H1 (cell line): ENCODE measurements around the gene FSTL4. TPM values are rescaled to one million over a fixed set of nuclear protein-coding genes. Genes with fewer than 3 reads are reported as not detected.
A peak's percentile ranks its signal among the peaks of the same experiment; 100 is the strongest.

ENCODE experiments used
- CTCF ChIA-PET: fragments of 300-600 bp; sonication (Branson Sonifier 250); formaldehyde crosslinking; loops from one replicate; lab custom pipeline; 2021; ENCODE audit not compliant: partially characterized antibody; lab: Charles Lee
- POLR2A ChIA-PET: fragments of 300-600 bp; sonication (Branson Sonifier 250); formaldehyde crosslinking; loops from one replicate; lab custom pipeline; 2021; ENCODE audit warnings: inconsistent platforms; ENCODE audit not compliant: partially characterized antibody; lab: Charles Lee
- DNase-seq, 2 experiments: peaks; one replicate each; pipeline versions ENCODE4 v3.0.0 to v3.0.0-alpha.2; 2010 to 2022; ENCODE audit warnings: low spot score in 2 of 2, low read depth in 1 of 2, mixed read lengths in 1 of 2
- FAIRE-seq: peaks from 2 replicates; lab custom pipeline; 2011; peaks lifted over from hg19 to GRCh38; lab: Jason Lieb, UNC
- H2AFZ ChIP-seq: 2 replicates; pipeline ENCODE4 v1.8.1; 2012; ENCODE audit warnings: low read length, inconsistent platforms
- H2AK5ac ChIP-seq: 2 replicates; pipeline ENCODE4 v1.6.1; 2013; ENCODE audit warnings: low read depth, low read length
- H2BK120ac ChIP-seq: replicated peaks from 2 replicates; pipeline ENCODE3; 2013; ENCODE audit warnings: low read depth, low read length, inconsistent platforms
- H2BK12ac ChIP-seq: 2 replicates; pipeline ENCODE4 v1.6.1; 2013; ENCODE audit warnings: low read depth, low read length
- H2BK15ac ChIP-seq: 2 replicates; pipeline ENCODE4 v1.6.1; 2013; ENCODE audit warnings: low read length
- H2BK20ac ChIP-seq: 2 replicates; pipeline ENCODE4 v1.6.1; 2013; ENCODE audit warnings: low read length
- H2BK5ac ChIP-seq: 2 replicates; pipeline ENCODE4 v1.6.1; 2013; ENCODE audit warnings: low read depth, low read length
- H3K14ac ChIP-seq: 2 replicates; pipeline ENCODE4 v1.6.1; 2013; ENCODE audit warnings: inconsistent platforms; ENCODE audit not compliant: insufficient read length
- H3K18ac ChIP-seq: 2 replicates; pipeline ENCODE4 v1.6.1; 2013; ENCODE audit warnings: low read length; ENCODE audit errors: extremely low read depth
- H3K23ac ChIP-seq: 2 replicates; pipeline ENCODE4 v1.6.1; 2013; ENCODE audit warnings: inconsistent platforms; ENCODE audit not compliant: insufficient read length
- H3K23me2 ChIP-seq: 2 replicates; pipeline ENCODE4 v1.6.1; 2013; ENCODE audit warnings: low read depth, low read length
- H3K27ac ChIP-seq: 2 replicates; pipeline ENCODE4 v1.6.1; 2011; ENCODE audit warnings: low read depth, low read length, inconsistent platforms
- H3K27me3 ChIP-seq, 4 experiments: replicated peaks in 1 of 4; 1 replicate in 1 of 4; 2 replicates in 3 of 4; pipeline versions ENCODE4 v1.6.1 to v1.8.1; 2011 to 2013; ENCODE audit warnings: low read length in 3 of 4, mild to moderate bottlenecking in 3 of 4, inconsistent platforms in 2 of 4, mixed read lengths in 2 of 4, moderate library complexity in 1 of 4; ENCODE audit not compliant: control insufficient read depth in 3 of 4, insufficient read depth in 3 of 4; ENCODE audit errors: extremely low read depth in 1 of 4
- H3K36me3 ChIP-seq, 4 experiments: 2 replicates each; pipeline versions ENCODE4 v1.6.1 to v1.8.1; 2011 to 2013; ENCODE audit warnings: mild to moderate bottlenecking in 4 of 4, low read length in 3 of 4, moderate library complexity in 2 of 4, control low read depth in 1 of 4, inconsistent platforms in 1 of 4; ENCODE audit not compliant: insufficient read depth in 4 of 4, control insufficient read depth in 2 of 4
- H3K4ac ChIP-seq: replicated peaks from 2 replicates; pipeline ENCODE3; 2013; ENCODE audit warnings: low read length, low read depth, mixed read lengths, inconsistent platforms; ENCODE audit not compliant: insufficient read length
- H3K4me1 ChIP-seq, 4 experiments: replicated peaks in 1 of 4; 1 replicate in 1 of 4; 2 replicates in 3 of 4; pipeline versions ENCODE4 v1.6.1 to v1.8.1; 2011 to 2013; ENCODE audit warnings: low read length in 3 of 4, inconsistent platforms in 2 of 4, mixed read lengths in 1 of 4; ENCODE audit not compliant: insufficient read depth in 4 of 4, control insufficient read depth in 3 of 4
- H3K4me2 ChIP-seq, 2 experiments: 2 replicates each; pipeline versions ENCODE4 v1.6.1 to v1.8.1; 2011 to 2013; ENCODE audit warnings: low read depth in 2 of 2, low read length in 2 of 2, control low read depth in 1 of 2, inconsistent platforms in 1 of 2, mild to moderate bottlenecking in 1 of 2; ENCODE audit not compliant: insufficient read depth in 1 of 2
- H3K4me3 ChIP-seq, 4 experiments: fragments of 200-600, 300-600 bp in 1 of 4; sonication (generic), shearing (Covaris generic), sonication (Bioruptor Twin) in 1 of 4; 2 replicates each; pipeline versions ENCODE4 v1.5.1 to v1.8.1; 2011 to 2016; ENCODE audit warnings: low read length in 4 of 4, low read depth in 3 of 4, control low read depth in 2 of 4, inconsistent platforms in 2 of 4, mild to moderate bottlenecking in 2 of 4, mixed read lengths in 1 of 4, moderate library complexity in 1 of 4; ENCODE audit not compliant: insufficient read depth in 2 of 4; ENCODE audit errors: extremely low read depth in 1 of 4
- H3K56ac ChIP-seq: replicated peaks from 2 replicates; pipeline ENCODE3; 2013; ENCODE audit warnings: low read depth, mild to moderate bottlenecking, mixed read lengths, low read length, inconsistent platforms; ENCODE audit not compliant: insufficient read length
- H3K79me1 ChIP-seq: 2 replicates; pipeline ENCODE4 v1.6.1; 2013; ENCODE audit warnings: low read depth, low read length, control low read depth
- H3K79me2 ChIP-seq, 2 experiments: 2 replicates each; pipeline versions ENCODE4 v1.6.1 to v1.8.1; 2012 to 2013; ENCODE audit warnings: low read length in 2 of 2, mild to moderate bottlenecking in 2 of 2, inconsistent platforms in 1 of 2; ENCODE audit not compliant: insufficient read depth in 2 of 2, control insufficient read depth in 1 of 2
- H3K9ac ChIP-seq, 4 experiments: replicated peaks in 1 of 4; 1 replicate in 1 of 4; 2 replicates in 3 of 4; pipeline versions ENCODE4 v1.6.1 to v1.8.1; 2011 to 2013; ENCODE audit warnings: low read depth in 3 of 4, low read length in 3 of 4, control low read depth in 2 of 4, mild to moderate bottlenecking in 2 of 4, moderate library complexity in 2 of 4, inconsistent platforms in 1 of 4; ENCODE audit errors: extremely low read depth in 1 of 4
- H3K9me3 ChIP-seq, 2 experiments: 2 replicates each; pipeline versions ENCODE4 v1.6.1 to v1.8.1; 2012 to 2013; ENCODE audit warnings: mild to moderate bottlenecking in 2 of 2, moderate library complexity in 2 of 2, control low read depth in 1 of 2, inconsistent platforms in 1 of 2, low read depth in 1 of 2, low read length in 1 of 2, mixed read lengths in 1 of 2; ENCODE audit not compliant: insufficient read depth in 2 of 2
- H4K20me1 ChIP-seq, 2 experiments: replicated peaks in 1 of 2; 2 replicates each; pipeline versions ENCODE3 to v1.8.1; 2011 to 2013; ENCODE audit warnings: inconsistent platforms in 2 of 2, low read length in 2 of 2, mild to moderate bottlenecking in 1 of 2; ENCODE audit not compliant: insufficient read depth in 2 of 2, control insufficient read depth in 1 of 2
- H4K5ac ChIP-seq: 2 replicates; pipeline ENCODE4 v1.6.1; 2013; ENCODE audit warnings: low read length, low read depth, mixed read lengths, inconsistent platforms; ENCODE audit not compliant: insufficient read length
- H4K8ac ChIP-seq: 2 replicates; pipeline ENCODE4 v1.8.0; 2013; ENCODE audit warnings: mild to moderate bottlenecking, moderate library complexity, low read length, inconsistent platforms; ENCODE audit not compliant: insufficient read depth; ENCODE audit errors: extremely low read depth
- H4K91ac ChIP-seq: replicated peaks from 2 replicates; pipeline ENCODE3; 2013; ENCODE audit warnings: low read length, mixed read lengths, inconsistent platforms; ENCODE audit not compliant: insufficient read length
- HDAC2 ChIP-seq, 2 experiments: fragments of 300-600 bp in 1 of 2; sonication (generic) in 1 of 2; IDR thresholded peaks; 2 replicates each; pipeline ENCODE4 v1.6.1; 2011 to 2012; ENCODE audit warnings: low read depth in 2 of 2, low read length in 2 of 2, mild to moderate bottlenecking in 2 of 2, moderate library complexity in 2 of 2, borderline replicate concordance in 1 of 2, inconsistent platforms in 1 of 2
- KDM1A ChIP-seq: fragments of 200-600, 300-600 bp; sonication (generic); IDR thresholded peaks from 2 replicates; pipeline ENCODE4 v1.7.1; 2016; ENCODE audit warnings: mild to moderate bottlenecking, low read length, borderline replicate concordance
- RXRA ChIP-seq: IDR thresholded peaks from 2 replicates; pipeline ENCODE4 v1.6.1; 2011; ENCODE audit warnings: low read depth, mild to moderate bottlenecking, low read length, moderate library complexity; ENCODE audit not compliant: insufficient read depth
- TAF1 ChIP-seq: IDR thresholded peaks from 2 replicates; pipeline ENCODE4 v1.6.1; 2011; ENCODE audit warnings: mild to moderate bottlenecking, low read depth, low read length
- WGBS, 2 experiments: shearing (Covaris generic) in 1 of 2; methylation state at CpG; one replicate each; pipeline versions ENCODE4 v1.1.6 to v1.1.7; 2013 to 2015; ENCODE audit warnings: low lambda C conversion rate in 2 of 2, mixed read lengths in 2 of 2, inconsistent platforms in 1 of 2, low coverage in 1 of 2, missing lambda C conversion rate in 1 of 2; ENCODE audit not compliant: insufficient replicate concordance in 2 of 2, insufficient coverage in 1 of 2, insufficient read length in 1 of 2; ENCODE audit errors: extremely low coverage in 1 of 2, missing lambda C conversion rate in 1 of 2; 5-methylcytosine and 5-hydroxymethylcytosine counted together
- polyA plus RNA-seq, 7 experiments: library from polyadenylated mRNA; depleted of rRNA in 3 of 7; stranded (reverse) in 5 of 7; unstranded in 2 of 7; fragments of >200 nt in 5 of 7; fragments of 200-250 nt in 2 of 7; gene quantifications; 1 replicate in 5 of 7; 2 replicates in 1 of 7; 4 replicates in 1 of 7; pipeline versions ENCODE4 v1.2.1 to v1.2.3, GENCODE V29; 2011 to 2013; ENCODE audit warnings: missing spikeins in 2 of 7, mixed read lengths in 2 of 7
- total RNA-seq: library from RNA; stranded (reverse); fragmentation: NEBNext Ultra II Directional; extraction: Animal tissue kit (Norgen Biotek cat#: 25700); gene quantifications from 2 replicates; pipeline ENCODE4 v1.2.1, GENCODE V29; 2021
- TF ChIP-seq, protein P1 (sequence below): IDR thresholded peaks from 2 replicates; pipeline ENCODE4 v1.6.1; 2012; ENCODE audit warnings: inconsistent platforms
- TF ChIP-seq, protein P2 (sequence below): IDR thresholded peaks from 2 replicates; pipeline ENCODE4 v1.6.1; 2012; ENCODE audit warnings: inconsistent platforms

Gene FSTL4
- total and polyA plus RNA-seq, 2 of the 8 experiments (the other 6 are each of a cell fraction or from before 2014, with no cell fraction given), result 3.1 to 4.1 TPM

DNA sequence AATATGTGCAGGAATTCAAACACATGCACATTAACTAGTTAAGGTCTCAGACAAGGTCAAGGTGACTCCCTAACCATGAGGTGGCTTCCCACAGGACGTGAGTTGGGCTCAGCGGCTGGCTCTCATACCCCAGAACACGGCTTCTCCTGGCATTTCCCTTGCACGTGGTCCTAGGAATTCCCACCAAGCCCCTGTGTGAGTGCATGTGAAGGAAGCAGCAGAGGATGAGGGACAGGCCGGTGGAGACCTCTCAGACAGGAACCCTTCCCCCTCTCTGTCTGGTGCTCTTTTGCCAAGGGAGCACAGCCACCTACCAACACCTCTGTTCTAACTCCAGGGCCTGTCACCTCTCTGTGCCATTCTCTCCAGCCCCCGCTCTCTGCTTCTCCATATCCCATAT is 271.0 kb downstream of the FSTL4 start:
- 82% methylated on average over 6 of the region's 6 CpGs; no CpG with 5 or more reads in 1 of the 2 experiments for WGBS, 2 experiments
- Histone ChIP-seq H2BK5ac (peak overlapping the region; percentile 54; the same call in 1 of the 2 replicates), H3K36me3 (no peaks in the 10 kb centered on the region), H3K4ac (no peak overlapping the region), H3K4me3 (no peak overlapping the region), H2BK20ac (peak overlapping the region; percentile 49; the same call in 1 of the 2 replicates), H3K79me1 (no peaks in the 10 kb centered on the region), H3K4me2 (0 out of 4 replicates have a peak overlapping the region, but pooled peaks of 1 of the 2 experiments have one; percentile 27), H4K20me1 (no peaks in the 10 kb centered on the region), H3K79me2 (no peaks in the 10 kb centered on the region), H4K5ac (no peak overlapping the region), H2BK12ac (no peak overlapping the region), H3K27me3 (no peaks in the 10 kb centered on the region), H3K4me1 (peaks cover 3 to 29% (median 4%) of the 10 kb centered on the region in 4 experiments; a peak in 6 of 7 replicates), H3K23ac (no peak overlapping the region), H2BK15ac (no peak overlapping the region), H2AFZ (no peak overlapping the region), H3K9ac (no peak overlapping the region), H3K18ac (no peak overlapping the region; the same call in 1 of the 2 replicates), H4K91ac (no peak overlapping the region), H4K8ac (no peak overlapping the region), H2AK5ac (no peak overlapping the region; the same call in 1 of the 2 replicates), H3K27ac (no peak overlapping the region), H2BK120ac (no peak overlapping the region), H3K23me2 (no peaks in the 10 kb centered on the region), H3K14ac (no peak overlapping the region), H3K9me3 (no peaks in the 10 kb centered on the region), H3K56ac (no peak overlapping the region)
- TF ChIP-seq, protein P1, sequence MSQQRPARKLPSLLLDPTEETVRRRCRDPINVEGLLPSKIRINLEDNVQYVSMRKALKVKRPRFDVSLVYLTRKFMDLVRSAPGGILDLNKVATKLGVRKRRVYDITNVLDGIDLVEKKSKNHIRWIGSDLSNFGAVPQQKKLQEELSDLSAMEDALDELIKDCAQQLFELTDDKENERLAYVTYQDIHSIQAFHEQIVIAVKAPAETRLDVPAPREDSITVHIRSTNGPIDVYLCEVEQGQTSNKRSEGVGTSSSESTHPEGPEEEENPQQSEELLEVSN, result peak; percentile 89
- TF ChIP-seq TAF1, result no peak
- no peak for TF ChIP-seq RXRA
- no peak for TF ChIP-seq HDAC2 (IDR thresholded peaks at IDR 0.05; ENCODE audit: borderline replicate concordance in 1 of 2, low read depth in 2 of 2, low read length in 2 of 2)
- no peak for TF ChIP-seq KDM1A
- TF ChIP-seq, protein P2, sequence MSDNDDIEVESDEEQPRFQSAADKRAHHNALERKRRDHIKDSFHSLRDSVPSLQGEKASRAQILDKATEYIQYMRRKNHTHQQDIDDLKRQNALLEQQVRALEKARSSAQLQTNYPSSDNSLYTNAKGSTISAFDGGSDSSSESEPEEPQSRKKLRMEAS, result peak; percentile 61; the same call in 1 of the 2 replicates
- POLR2A ChIA-PET, result interaction anchor here (1.8 kb wide), 1 partner anchor 8 kb away, joined by 6 read pairs; no protein-coding TSS in a partner anchor
- CTCF ChIA-PET, result interaction anchor here (1.2 to 4.6 kb wide), 17 partner anchors 9 to 598 kb away, joined by 3 to 21 read pairs (median 5); no protein-coding TSS in a partner anchor
- FAIRE-seq, result no peak
- no peak for DNase-seq
